ENCODE data around the gene SSTR5.

DNA sequence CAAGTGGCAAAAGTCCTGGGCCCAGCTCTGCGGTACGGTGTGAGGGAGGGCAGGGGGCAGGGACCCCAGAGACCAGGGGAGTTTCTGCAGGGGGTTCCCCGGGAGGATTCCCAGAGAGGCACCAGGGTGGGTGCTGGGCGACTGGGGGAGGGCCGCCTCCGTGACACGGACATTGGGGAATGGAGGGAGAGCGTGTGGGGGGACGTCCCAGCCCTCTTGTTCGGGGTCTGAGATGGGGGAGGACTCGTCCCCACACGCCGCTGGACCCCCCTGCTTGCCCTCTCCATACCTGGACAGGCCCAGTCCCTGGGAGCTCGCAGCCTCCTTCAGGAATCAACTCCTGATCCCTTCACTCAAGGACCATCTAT is 49.8 kb downstream of the SSTR5 start:
- TF ChIP-seq, protein P1, sequence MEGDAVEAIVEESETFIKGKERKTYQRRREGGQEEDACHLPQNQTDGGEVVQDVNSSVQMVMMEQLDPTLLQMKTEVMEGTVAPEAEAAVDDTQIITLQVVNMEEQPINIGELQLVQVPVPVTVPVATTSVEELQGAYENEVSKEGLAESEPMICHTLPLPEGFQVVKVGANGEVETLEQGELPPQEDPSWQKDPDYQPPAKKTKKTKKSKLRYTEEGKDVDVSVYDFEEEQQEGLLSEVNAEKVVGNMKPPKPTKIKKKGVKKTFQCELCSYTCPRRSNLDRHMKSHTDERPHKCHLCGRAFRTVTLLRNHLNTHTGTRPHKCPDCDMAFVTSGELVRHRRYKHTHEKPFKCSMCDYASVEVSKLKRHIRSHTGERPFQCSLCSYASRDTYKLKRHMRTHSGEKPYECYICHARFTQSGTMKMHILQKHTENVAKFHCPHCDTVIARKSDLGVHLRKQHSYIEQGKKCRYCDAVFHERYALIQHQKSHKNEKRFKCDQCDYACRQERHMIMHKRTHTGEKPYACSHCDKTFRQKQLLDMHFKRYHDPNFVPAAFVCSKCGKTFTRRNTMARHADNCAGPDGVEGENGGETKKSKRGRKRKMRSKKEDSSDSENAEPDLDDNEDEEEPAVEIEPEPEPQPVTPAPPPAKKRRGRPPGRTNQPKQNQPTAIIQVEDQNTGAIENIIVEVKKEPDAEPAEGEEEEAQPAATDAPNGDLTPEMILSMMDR (IDR thresholded peaks at IDR 0.05; ENCODE audit: low read depth, low read length, missing input control) = no peak
- TF ChIP-seq JUND (IDR thresholded peaks at IDR 0.05) (no peak), TAF1 (conservative IDR thresholded peaks at IDR 0.05) (no peak), HNF4A (conservative IDR thresholded peaks at IDR 0.05) (no peak), YY1 (IDR thresholded peaks at IDR 0.05) (no peak), FOXA1 (IDR thresholded peaks at IDR 0.05) (no peak), RAD21 (IDR thresholded peaks at IDR 0.05) (no peak)
- TF ChIP-seq, protein P2, sequence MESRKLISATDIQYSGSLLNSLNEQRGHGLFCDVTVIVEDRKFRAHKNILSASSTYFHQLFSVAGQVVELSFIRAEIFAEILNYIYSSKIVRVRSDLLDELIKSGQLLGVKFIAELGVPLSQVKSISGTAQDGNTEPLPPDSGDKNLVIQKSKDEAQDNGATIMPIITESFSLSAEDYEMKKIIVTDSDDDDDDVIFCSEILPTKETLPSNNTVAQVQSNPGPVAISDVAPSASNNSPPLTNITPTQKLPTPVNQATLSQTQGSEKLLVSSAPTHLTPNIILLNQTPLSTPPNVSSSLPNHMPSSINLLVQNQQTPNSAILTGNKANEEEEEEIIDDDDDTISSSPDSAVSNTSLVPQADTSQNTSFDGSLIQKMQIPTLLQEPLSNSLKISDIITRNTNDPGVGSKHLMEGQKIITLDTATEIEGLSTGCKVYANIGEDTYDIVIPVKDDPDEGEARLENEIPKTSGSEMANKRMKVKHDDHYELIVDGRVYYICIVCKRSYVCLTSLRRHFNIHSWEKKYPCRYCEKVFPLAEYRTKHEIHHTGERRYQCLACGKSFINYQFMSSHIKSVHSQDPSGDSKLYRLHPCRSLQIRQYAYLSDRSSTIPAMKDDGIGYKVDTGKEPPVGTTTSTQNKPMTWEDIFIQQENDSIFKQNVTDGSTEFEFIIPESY (IDR thresholded peaks at IDR 0.05) = no peak

All from liver (tissue), 3 donors.